ENCODE results near the gene CAPZA1.

The CAPZA1 gene

DNA sequence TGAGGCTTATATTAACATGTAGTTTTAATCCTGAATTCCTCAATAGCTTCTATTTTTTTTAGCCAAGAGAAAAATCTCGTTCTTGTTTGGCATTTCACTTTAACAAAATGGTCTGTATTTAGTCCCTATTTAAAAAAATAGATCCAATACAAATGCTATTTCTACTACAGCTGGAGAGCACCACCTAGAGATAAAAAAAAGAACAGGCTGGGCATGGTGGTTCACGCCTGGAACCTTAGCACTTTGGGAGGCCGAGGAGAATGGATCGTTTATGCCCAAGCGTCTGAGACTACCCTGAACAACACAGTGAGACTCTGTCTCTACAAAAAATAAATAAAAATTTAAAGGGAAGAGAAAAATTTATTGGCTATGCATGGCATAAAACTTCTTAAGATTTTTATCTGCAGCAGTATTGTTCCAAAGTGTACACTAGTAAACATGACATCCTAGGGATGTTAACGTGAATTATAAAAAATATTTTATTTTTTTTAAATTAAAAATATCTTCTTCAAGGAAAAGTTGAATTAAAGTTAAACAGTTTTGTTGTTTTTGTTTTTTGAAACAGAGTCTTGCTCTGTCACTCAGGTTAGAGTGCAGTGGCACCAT lies 5.1 kb upstream of the CAPZA1 start:
- H3K36me3 ChIP-seq (ENCODE audit: control insufficient read depth in 2 of 2, insufficient read depth in 1 of 2, low read length in 2 of 2): peaks cover 51 to 58% of the 10 kb centered on the region in 2 experiments
- POLR2A ChIA-PET: no interaction called here
- H3K27ac ChIP-seq (ENCODE audit: extremely low read depth, low read depth, low read length): no peak overlapping the region

DNA sequence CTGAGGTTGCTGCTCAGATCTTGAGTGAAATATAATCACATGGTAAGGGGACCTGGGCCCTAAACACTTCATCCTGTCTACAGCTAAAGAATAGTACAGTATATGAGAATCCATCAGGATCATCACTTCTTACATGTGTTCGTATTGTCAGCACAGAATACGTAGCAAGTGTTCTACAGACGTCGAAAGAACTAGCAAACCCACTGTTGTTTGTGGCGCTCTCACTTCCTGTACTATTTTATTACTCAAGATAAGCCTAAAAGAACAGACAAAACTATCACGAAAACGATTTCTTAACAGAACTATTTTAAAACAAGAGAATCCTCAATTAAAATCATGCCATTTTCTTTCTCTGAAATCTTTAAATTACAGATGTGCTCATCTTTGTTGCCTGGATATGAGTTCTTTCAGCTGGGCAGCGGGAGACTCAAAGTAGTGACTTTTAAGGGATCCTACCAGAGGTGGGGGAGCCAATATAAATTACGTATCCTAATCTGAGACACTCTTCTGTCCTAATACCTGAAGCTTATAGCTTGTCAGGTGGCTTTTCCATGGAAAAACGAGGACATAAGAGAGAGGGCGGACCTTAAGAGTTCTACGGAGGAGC lies 1.4 kb upstream of the CAPZA1 start:
- no peaks in the 10 kb centered on the region for H3K4me1 ChIP-seq (ENCODE audit: control insufficient read depth, insufficient read depth, low read length)
- peaks cover 24 to 25% of the 10 kb centered on the region in 2 experiments for H3K36me3 ChIP-seq (ENCODE audit: control insufficient read depth in 2 of 2, insufficient read depth in 1 of 2, low read length in 2 of 2)
- TF ChIP-seq IKZF3 (tag by site-specific recombination; IDR thresholded peaks at IDR 0.05) (0 out of 2 replicates have a peak, but pooled peaks have one; percentile 11), ZNF133 (tag by site-specific recombination; IDR thresholded peaks at IDR 0.05) (no peak)
- peak overlapping the region; percentile 94 for H3K27ac ChIP-seq (ENCODE audit: extremely low read depth, low read depth, low read length)
- no peaks in the 10 kb centered on the region for H3K9me3 ChIP-seq (ENCODE audit: control insufficient read depth, insufficient read depth, low read depth, low read length)
- H3K4me3 ChIP-seq (ENCODE audit: low read depth, low read length): peak overlapping the region; percentile 99
- POLR2A ChIA-PET: interaction anchor here (1.0 to 3.2 kb wide), 12 partner anchors 7 to 227 kb away, joined by 3 to 22 read pairs (median 6); partner anchors contain the start of genes MOV10, PPM1J and RHOC
- CTCF ChIA-PET: interaction anchor here (1.0 to 4.4 kb wide), 5 partner anchors 90 to 227 kb away, joined by 3 to 27 read pairs (median 3); partner anchors contain the start of gene PPM1J

More for the DNA sequence above, 5.1 kb upstream of the CAPZA1 start:
- no peak for TF ChIP-seq KLF1 (tag by site-specific recombination; IDR thresholded peaks at IDR 0.05)
- peak; percentile 48 for TF ChIP-seq CTCF (tag by site-specific recombination; IDR thresholded peaks at IDR 0.05)
- no peak for TF ChIP-seq KLF16 (tag by site-specific recombination; IDR thresholded peaks at IDR 0.05)
- no peak for TF ChIP-seq ZNF394 (tag by site-specific recombination; IDR thresholded peaks at IDR 0.05; ENCODE audit: borderline replicate concordance)
- TF ChIP-seq ZNF654 (tag by site-specific recombination; IDR thresholded peaks at IDR 0.05; ENCODE audit: low read depth): peak; percentile 51
- TF ChIP-seq ZNF555 (tag by site-specific recombination; conservative IDR thresholded peaks at IDR 0.05): no peak
- H3K9me3 ChIP-seq (ENCODE audit: control insufficient read depth, insufficient read depth, low read depth, low read length): no peaks in the 10 kb centered on the region
- CTCF ChIA-PET: interaction anchor here (0.5 to 2.9 kb wide), 33 partner anchors 11 to 1673 kb away, joined by 3 to 60 read pairs (median 3); no protein-coding TSS in a partner anchor
- no peak overlapping the region for H3K4me3 ChIP-seq (ENCODE audit: low read depth, low read length)
- no peaks in the 10 kb centered on the region for H3K4me1 ChIP-seq (ENCODE audit: control insufficient read depth, insufficient read depth, low read length)

DNA sequence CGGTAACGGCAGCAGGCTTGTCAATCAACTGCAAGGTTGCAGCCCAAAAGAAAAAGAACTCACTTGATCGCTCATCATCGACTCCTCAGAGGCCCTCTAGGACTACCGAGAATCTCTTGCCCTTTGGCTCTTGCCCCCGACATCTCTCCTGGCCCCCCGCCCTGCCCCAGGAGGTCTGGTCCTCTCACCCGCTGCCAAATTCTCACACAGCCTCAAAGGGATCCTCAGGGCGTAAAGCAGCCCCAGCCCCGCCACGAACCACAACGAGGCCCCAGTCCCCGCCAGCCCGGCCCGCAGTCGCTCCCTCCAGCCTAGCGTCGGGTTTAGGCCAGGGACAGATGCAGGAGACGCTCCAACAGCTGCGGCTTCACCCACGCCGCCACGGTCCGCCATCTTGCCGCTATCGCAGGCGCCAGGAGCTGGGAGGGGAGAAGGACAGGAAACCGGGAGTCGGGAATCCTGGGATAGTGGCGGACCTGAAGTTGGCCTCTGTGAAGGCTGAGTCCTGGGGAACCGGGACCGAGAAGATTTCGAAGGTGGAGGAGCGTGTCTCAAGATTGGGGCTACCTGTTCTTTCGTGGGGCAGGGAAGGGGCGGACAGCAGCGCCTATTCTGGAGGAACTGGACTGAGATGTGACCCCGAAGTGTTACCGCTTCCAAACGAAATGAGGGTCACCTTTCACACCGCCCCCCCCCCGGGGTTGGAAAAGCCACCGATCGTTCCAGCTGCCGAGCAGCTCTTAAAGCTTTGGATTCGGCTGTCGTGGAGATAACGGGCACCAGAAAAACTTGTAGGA lies 713 bp upstream of the CAPZA1 start, which contains the start of gene ST7L:
Gene ST7L (minus strand): TSS at position 421 of the 797 bp plus-strand sequence. CDS start 28 bp downstream, at position 393.
- Histone ChIP-seq H3K4me1 (ENCODE audit: control insufficient read depth, insufficient read depth, low read length) (no peaks in the 10 kb centered on the region), H3K27ac (ENCODE audit: extremely low read depth, low read depth, low read length) (peak within 1 kb of the TSS; percentile 94), H3K9me3 (ENCODE audit: control insufficient read depth, insufficient read depth, low read depth, low read length) (no peaks in the 10 kb centered on the region), H3K36me3 (ENCODE audit: control insufficient read depth in 2 of 2, insufficient read depth in 1 of 2, low read length in 2 of 2) (peaks cover 18% of the 10 kb centered on the region in 2 experiments), H3K4me3 (ENCODE audit: low read depth, low read length) (peak within 1 kb of the TSS; percentile 99)
- ChIA-PET POLR2A (interaction anchor here (0.6 to 3.2 kb wide), 18 partner anchors 8 to 229 kb away, joined by 3 to 22 read pairs (median 4); partner anchors contain the start of genes MOV10, PPM1J and RHOC), CTCF (interaction anchor here (1.2 to 4.4 kb wide), 6 partner anchors 89 to 228 kb away, joined by 3 to 27 read pairs (median 5); no protein-coding TSS in a partner anchor)
- no peak for TF ChIP-seq ZNF830 (tag by site-specific recombination; IDR thresholded peaks at IDR 0.05; ENCODE audit: low read depth)
- TF ChIP-seq ZNF391 (tag by site-specific recombination; IDR thresholded peaks at IDR 0.05; ENCODE audit: borderline replicate concordance, low read depth): peak; percentile 30; the same call in 1 of the 2 replicates
- TF ChIP-seq KLF1 (tag by site-specific recombination; IDR thresholded peaks at IDR 0.05): no peak
- peak; percentile 48 for TF ChIP-seq ZFP37 (tag by site-specific recombination; IDR thresholded peaks at IDR 0.05)
- TF ChIP-seq WT1 (tag by site-specific recombination; IDR thresholded peaks at IDR 0.05): 0 out of 2 replicates have a peak, but pooled peaks have one; percentile 9
- peak; percentile 64 for TF ChIP-seq ZXDB (tag by site-specific recombination; IDR thresholded peaks at IDR 0.05)
- TF ChIP-seq EGR2 (tag by site-specific recombination; IDR thresholded peaks at IDR 0.05; ENCODE audit: low read depth): peak; percentile 66
- TF ChIP-seq BCL6B (tag by site-specific recombination; IDR thresholded peaks at IDR 0.05): no peak
- 0 out of 2 replicates have a peak, but pooled peaks have one; percentile 34 for TF ChIP-seq INSM2 (tag by site-specific recombination; IDR thresholded peaks at IDR 0.05)
- peak; percentile 89 for TF ChIP-seq GLIS2 (tag by site-specific recombination; IDR thresholded peaks at IDR 0.05)
- TF ChIP-seq ZNF843 (tag by site-specific recombination; IDR thresholded peaks at IDR 0.05): 0 out of 2 replicates have a peak, but pooled peaks have one; percentile 25
- peak; percentile 49; the same call in 1 of the 2 replicates for TF ChIP-seq ZSCAN5A (tag by site-specific recombination; IDR thresholded peaks at IDR 0.05)
- TF ChIP-seq SCRT1 (tag by site-specific recombination; IDR thresholded peaks at IDR 0.05; ENCODE audit: borderline replicate concordance): 0 out of 2 replicates have a peak, but pooled peaks have one; percentile 8

All from HEK293 (cell line).